Activated CD8-positive, alpha-beta memory T cell treated with anti-CD3 and anti-CD28 coated beads for 1 hour (primary cell): Measurements from ENCODE around the gene MFN2.
"Not testable (repeated sequence)": the region's sequence is repeated elsewhere in the genome, so short reads cannot be mapped to it uniquely, and the experiment has no call there.

Experiments
- DNase-seq, 2 donors: peaks; one replicate each; pipeline ENCODE4 v3.0.0-alpha.2; 2020; ENCODE audit warnings: low read depth in 1 of 2; ENCODE audit errors: extremely low read depth in 1 of 2

MFN2 gene

GRCh38 chr1:12019858-12020509 is 39.7 kb downstream of the MFN2 start:
- DNase-seq = no peak

DNA sequence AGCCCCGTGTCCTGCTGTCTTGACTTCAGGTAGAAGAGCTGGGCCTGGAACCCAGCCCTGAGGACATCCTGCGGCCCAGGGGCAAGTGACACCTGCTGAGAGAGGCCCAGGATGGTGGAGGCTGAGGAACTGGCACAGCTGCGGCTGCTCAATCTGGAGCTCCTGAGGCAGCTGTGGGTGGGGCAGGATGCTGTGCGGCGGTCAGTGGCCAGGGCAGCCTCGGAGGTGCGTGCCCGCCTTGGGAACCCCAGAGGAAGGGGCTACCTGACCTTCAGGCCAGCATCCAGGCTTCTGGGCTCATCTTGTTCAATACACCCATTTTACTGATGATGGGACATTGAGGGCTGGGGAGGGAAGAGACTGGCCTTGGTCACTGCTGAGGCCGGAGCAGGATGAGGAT is 41.4 kb downstream of the MFN2 start:
- no peak for DNase-seq

GRCh38 chr1:12022036-12022435 is 41.8 kb downstream of the MFN2 start:
- no peak for DNase-seq

GRCh38 chr1:12026586-12026985 is 46.3 kb downstream of the MFN2 start:
- no peak for DNase-seq

DNA sequence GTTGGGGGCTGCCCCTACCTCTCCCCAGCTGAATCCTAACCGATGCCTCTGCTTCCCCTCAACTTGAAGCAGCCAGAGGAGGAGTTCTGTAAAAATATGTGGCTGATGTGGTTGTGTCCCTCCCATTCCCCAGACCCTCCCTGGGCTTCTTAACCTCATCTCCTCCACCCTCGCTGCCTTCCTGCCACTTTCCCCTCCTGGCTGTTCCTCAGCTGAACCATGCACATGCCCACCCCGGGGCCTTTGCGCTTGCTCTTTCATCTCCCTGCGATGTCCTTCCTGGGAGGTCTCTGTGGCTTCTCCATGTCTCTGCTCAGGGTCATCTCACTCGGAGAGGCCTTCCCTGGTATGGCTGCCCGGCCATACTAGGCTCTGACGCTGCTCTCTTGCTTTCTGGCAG is 48.0 kb downstream of the MFN2 start:
- no peak for DNase-seq

DNA sequence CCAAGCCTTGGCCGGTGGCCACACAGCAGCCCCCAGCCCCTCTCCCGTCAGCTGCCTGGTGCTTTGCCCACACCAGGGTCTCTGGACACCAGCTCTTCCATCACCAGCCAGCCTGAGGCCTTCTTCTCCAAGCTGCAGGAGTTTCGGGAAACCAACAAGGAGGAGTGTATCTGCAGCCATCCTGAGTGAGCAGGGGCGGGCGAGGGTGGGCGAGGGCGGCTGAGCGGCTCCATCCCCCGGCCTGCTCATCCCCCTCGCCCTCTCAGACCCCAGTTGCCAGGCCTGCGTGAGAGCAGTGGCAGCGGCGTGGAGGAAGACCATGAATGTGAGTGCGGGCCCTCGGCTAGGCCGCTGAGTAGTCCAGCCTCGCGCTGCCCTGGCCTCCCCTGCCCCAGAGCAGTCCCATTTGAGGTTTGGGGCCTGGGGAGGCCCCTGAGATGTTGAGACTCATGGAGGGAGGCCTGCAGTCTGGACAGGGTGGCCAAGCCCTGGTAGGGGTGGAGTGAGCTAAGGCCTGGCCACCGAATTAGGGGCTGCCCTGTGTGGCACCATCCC is 48.8 kb downstream of the MFN2 start:
- DNase-seq = no peak

DNA sequence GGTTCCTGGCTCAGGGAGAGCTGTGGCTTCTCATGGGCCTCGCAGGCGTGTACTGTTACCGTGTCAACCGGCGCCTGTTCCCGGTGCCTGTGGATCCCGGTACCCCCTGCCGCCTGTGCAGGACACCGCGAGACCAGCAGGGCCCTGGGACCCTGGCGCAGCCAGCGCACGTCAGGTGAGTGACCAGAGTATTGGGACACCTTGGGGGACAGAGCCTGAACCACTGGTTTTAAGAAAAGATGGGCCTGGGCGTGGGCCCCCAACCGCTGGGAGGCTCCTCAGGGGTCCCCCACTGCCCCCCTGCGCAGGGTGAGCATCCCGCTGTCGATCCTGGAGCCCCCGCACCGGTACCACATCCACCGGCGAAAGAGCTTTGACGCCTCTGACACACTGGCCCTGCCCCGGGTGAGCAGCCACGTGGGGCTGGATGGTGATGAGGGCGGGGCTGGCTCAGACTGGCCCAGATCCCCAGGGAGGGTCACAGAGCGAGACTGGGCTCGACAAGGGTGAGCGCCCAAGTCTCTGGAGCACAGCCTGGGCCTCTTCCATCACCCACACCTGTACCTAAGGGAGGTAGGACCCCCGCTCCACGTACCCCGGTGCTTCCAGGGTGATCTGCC is 49.6 kb downstream of the MFN2 start:
- no peak for DNase-seq

DNA sequence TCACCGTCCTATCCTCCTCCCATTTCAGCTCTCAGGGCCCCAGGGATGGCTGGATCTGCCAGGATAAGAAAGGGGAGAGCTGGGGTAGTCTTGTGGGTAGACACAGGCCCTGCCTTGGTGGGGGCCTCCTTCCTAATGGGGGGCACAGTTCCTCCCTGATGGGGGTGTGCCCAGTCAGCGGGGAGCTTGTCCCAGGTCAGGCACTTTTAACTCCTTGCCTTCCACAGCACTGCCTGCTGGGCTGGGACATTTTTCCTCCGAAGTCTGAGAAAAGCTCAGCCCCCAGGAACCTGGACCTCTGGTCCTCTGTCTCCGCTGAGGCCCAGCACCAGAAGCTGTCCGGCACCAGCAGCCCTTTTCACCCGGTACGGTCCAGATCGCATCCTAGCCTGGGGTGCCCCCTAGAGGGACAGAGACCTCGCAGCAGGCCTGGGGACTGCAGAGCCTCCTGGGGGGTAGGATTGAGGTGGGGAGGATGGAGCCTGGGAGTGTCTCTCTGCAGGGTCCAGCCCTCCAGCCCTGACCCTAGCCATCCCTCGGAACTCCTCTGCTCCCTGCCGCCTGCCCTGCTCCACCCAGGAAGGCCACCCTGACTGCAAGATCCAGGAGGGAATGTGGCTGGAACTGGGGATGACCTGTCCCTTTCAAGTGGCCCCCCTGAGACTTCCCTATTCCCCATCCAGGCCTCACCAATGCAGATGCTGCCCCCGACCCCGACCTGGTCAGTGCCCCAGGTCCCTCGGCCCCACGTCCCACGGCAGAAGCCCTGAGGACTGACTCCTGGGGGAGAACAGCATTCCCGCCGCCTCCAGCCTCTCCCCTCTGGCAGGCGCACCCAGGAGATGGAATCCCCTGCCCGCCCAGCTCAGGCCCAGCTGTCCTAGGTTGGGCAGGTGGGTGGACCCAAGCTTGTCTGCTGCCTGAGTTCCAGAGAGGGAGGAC is 51.1 kb downstream of the MFN2 start:
- DNase-seq = no peak

DNA sequence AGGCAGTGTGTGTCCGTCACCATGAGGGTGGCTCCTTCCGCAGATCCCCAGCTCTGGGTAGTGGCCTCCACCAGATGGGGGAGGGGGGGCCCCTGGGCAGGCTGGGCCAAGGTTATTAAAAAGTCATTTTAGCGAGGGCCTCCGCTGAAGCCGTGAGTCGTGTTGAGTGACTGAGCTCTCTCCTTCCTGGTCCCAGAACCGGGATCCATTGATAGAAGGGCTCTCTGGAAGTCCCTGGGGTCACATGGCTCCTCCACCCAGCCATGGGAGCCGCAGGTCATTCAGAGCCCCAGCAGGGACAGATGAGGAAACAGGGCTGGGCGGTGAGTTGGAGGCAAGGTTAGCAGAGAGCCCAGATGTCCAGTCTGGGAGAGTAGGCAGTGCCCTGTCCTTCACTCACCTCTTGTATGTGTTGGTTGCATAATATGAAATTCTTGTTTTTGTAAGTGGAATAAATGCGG is 51.9 kb downstream of the MFN2 start:
- DNase-seq = no peak

GRCh38 chr1:12033441-12033840 is 53.2 kb downstream of the MFN2 start:
- DNase-seq = not testable (repeated sequence)

DNA sequence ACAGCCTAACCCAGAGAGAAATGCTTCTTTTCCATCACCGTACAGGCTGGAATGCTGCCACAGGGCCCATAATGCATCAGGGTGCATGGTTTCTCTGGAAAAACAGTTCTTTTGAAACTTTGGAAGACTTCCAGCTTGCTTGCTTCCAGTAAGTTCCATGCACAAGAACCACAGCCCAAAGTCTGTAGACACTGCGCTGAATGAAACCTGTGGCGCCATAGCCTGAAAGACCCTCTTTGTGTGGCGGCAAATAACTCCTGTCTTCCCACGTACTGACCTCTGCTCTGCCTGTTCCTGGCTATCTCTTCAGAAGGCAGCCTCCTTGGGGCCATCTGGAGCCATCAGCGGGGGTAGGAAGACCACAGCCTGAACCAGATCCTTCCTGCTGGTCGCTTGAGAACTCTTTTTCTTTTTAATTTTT is 54.1 kb downstream of the MFN2 start:
- no peak for DNase-seq

DNA sequence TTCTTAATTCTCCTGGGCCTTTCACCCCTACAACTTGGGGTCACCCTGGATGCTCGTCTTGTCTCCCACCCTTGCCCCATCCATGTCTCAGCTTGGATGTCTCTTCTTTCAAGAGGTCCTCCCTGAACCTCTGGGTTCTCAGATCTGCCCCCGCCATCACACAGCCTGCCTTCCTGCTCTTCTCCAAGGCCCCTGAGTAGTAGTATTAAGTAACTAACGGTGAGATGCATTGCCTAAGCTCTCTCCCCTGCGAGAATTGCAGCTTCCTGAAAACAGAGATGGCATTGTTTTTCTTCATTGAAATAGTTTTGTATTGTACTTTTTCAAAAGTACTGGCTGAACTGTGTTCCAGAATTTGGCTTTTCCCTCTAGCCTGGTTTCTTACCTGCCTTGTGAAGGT is 55.1 kb downstream of the MFN2 start:
- no peak for DNase-seq

GRCh38 chr1:12037486-12038355 is 57.5 kb downstream of the MFN2 start:
- no peak for DNase-seq

GRCh38 chr1:12038356-12039163 is 58.3 kb downstream of the MFN2 start:
- DNase-seq = no peak

- no peak for DNase-seq
Observed at GRCh38 chr1:12039164-12039525, 58.9 kb downstream of the MFN2 start.

DNA sequence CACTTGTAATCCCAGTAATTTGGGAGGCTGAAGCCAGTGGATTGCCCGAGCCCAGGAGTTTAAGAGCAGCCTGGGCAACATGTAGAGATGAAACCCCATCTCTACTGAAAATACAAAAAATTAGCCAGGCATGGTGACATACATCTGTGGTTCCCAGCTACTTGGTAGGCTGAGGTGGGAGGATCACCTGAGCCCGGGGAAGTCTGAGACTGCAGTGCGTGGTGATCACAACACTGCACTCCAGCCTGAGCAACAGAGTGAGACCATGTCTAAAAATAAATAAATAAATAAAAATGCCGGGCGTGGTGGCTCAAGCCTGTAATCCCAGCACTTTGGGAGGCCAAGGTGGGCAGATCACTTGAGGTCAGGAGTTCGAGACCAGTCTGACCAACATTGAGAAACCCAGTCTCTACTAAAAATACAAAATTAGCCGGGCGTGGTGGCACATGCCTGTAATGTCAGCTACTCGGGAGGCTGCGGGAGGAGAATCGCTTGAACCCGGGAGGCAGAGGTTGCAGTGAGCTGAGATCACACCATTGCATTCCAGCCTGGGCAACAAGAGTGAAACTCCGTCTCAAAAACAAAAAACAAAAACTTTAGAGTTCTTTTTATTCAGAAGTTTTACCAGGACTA is 59.7 kb downstream of the MFN2 start:
- DNase-seq = not testable (repeated sequence)

DNA sequence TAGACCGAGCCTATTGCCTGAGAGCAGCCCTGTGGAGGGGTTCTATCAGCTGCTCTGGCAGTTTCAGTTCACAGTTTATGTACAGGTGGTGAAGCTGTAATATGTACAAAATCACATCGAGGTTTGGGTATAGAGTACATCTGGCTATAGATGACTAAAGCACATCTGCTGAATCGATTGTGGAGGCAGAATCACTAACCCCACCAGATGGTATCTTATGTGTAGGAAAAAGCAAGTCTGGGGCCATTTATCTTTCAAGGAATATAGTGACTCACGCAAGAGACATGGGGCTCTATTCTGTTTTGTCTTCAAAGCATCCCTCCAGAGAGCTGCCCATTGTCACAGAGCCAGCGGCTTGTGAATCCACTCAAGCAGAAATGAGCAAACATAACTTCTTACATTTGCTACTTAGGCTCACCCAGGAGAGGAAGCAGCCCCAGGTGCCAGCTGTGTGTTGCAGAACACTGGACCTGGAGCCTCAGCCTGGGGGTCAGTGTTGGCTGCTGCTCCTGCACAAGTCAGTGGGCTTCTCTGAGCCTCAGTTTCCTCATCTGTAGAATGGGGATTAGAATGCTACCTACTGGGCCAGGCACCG is 60.3 kb downstream of the MFN2 start:
- no peak for DNase-seq

DNA sequence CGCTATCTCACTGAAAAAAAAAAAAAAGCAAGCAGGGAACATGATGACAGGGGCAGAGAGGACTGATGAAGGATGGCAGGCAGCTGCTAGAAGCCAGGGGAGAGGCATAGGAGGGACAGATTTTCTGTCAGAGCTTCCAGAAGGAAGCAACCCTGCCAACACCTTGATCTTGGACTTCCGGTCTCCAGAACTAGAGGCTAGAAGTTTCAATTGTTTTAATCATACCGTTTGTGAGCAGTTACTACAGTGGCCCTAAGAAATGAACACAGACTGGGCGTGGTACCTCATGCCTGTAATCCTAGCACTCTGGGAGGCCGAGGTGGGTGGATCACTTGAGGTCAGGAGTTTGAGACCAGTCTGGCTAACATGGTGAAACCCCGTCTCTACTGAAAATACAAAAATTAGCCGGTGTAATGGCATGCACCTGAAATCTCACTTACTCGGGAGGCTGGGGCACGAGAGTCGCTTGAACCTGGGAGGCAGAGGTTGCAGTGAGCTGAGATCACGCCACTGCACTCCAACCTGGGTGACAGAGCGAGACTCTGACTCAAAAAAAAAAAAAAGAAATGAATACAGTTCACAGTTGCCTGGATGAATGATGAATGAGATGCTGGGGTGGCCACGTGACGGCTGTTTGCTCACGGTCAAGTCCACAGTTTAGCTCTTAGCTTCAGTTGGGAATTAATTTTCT is 64.1 kb downstream of the MFN2 start:
- not testable (repeated sequence) for DNase-seq
